ENCODE data around the gene SMCO1.
"Not testable (repeated sequence)": the region's sequence is repeated elsewhere in the genome, so short reads cannot be mapped to it uniquely, and the experiment has no call there.

SMCO1 gene

DNA sequence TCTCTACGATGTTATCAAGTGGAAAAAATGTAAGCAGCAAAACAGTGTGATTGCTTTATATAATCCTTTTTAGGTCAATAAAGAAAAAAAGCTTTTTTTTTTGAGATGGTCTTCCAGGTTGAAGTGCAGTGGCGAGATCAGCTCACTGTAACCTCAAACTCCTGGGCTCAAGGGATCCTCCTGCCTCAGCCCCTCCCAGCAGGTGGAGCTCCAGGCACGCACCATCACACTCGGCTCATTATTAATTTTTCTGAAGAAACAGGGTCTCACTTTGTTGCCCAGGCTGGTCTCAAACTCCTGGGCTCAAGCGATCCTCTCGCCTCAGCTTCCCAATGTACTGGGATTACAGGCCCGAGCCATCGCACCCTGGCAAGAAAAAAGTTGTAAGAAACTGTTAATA lies 28.9 kb downstream of the SMCO1 start:
- no peak for DNase-seq

DNA sequence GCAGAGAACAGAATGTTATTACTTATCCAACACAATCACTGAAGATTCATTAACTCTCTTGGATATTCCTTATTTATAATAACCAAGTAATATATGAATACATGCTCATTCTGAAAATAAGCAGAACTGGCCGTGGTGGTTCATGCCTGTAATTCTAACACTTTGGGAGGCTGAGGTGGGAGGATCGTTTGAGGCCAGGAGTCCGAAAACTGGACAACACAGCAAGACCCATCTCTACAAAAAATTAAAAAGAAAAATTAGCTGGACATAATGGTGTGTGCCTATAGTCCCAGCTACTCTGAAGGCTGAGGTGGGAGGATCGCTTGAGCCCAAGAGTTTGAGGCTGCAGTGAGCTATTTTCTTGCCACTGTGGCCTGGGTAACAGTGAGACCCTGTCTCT lies 37.5 kb downstream of the SMCO1 start:
- no peak for DNase-seq

DNA sequence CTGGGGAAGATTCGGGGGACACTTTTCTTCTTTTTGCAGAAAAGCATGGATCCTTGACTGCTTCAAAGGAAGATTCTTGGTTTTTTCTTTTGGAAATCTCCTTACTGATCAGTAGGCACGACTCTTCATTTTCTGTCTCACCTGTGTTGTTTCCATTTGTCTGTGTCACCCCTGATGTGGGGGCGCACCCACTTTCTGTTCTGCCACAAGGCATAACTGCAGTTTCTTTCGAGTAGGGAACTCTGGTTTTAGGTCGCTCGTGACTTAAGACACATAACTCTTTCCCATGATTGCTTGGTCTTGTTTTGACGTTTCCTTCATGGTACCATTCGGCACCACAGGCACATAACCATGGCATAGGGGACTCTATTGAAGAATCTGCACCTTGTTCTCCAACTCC lies 42.9 kb downstream of the SMCO1 start:
- DNase-seq = no peak

DNA sequence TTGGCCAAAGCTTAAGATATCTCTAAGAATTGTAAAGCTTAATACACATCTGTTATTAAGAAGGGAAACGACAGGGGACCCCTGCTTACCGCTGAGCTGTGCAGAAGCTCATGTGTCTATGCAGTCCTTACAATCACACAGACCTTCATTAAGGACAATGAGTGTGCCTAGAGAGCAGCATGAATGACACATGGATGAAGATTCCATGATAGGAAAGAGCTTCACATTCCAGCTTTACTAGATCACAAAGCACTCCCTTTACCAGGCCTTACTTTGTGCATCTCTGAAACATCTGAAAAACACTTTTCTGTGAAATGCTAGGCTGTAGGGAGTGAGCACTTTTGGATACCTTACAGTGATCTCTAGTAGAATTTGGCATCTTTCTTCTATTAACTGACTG lies 43.6 kb downstream of the SMCO1 start:
- DNase-seq = no peak

DNA sequence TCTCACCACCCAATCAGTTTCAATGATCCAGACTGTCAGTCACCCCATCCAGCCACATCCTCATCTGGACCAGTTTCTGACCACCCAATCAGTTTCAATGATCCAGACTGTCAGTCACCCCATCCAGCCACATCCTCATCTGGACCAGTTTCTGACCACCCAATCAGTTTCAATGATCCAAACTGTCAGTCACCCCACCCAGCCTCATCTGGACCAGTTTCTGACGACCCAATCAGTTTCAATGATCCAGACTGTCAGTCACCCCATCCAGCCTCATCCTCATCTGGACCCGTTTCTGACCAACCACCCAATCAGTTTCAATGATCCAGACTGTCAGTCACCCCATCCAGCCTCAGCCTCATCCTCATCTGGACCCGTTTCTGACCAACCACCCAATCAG lies 45.0 kb downstream of the SMCO1 start:
- DNase-seq = not testable (repeated sequence)

DNA sequence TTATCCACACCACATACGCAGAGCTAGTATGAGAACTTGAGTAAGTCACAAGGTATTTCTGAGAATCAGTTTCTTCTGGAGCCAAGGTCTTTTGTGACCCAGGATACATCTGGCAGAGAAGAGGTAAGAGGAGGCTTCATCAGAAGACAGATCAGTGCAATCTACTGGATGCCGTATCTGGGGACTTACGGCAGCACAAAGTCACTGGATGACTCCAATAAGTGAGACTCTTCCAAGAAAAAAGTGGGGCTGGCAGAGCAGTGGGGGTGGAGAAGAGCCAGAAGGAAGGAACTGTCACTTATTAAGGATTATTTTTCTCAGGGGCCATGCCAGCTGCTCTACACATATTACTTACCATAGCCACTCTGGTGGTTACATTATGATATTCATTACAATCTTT lies 51.3 kb downstream of the SMCO1 start:
- no peak for DNase-seq

DNA sequence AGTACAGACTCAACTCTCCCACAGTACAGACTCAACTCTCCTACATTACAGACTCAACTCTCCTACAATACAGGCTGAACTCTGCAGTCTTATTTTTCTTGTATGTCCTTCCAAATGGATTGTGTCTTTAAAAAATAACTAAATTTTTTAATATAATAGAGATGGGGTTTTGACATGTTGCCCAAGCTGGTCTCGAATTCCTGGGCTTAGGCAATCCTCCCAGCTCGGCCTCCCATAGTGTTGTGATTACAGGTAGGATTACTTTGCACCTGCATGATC lies 51.7 kb downstream of the SMCO1 start:
- DNase-seq = no peak

DNA sequence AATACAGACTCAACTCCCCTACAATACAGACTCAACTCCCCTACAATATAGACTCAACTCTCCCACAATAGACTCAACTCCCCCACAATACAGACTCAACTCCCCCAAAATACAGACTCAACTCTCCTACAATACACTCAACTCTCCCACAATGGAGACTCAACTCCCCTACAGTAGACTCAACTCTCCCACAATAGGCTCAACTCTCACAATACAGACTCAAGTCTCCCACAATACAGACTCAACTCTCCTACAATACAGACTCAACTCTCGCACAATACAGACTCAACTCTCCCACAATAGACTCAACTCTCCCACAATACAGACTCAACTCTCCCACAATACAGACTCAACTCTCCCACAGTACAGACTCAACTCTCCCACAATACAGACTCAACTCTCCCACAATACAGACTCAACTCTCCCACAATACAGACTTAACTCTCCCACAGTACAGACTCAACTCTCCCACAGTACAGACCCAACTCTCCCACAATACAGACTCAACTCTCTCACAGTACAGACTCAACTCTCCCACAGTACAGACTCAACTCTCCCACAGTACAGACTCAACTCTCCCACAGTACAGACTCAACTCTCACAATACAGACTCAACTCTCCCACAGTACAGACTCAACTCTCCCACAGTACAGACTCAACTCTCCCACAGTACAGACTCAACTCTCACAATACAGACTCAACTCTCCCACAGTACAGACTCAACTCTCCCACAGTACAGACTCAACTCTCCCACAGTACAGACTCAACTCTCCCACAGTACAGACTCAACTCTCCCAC lies 52.3 kb downstream of the SMCO1 start:
- DNase-seq = not testable (repeated sequence)

DNA sequence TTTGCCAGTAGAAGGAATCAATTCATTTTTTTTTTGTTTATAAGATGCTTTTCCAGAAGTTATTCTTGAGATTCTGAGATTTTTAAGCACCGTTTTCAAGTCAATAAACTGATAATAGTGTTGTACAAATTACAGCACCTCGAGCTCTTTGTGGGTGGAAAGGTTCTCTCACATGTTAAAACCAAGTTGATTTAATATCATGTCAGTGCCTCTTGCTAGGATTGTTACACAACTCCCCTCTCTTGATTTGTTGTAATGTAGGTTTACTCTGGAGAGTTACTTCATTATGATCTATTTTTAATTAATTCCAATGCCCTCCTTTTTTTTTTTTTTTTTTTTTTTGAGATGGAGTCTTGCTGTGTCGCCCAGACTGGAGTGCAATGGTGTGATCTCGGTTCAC lies 57.1 kb downstream of the SMCO1 start:
- DNase-seq = no peak

DNA sequence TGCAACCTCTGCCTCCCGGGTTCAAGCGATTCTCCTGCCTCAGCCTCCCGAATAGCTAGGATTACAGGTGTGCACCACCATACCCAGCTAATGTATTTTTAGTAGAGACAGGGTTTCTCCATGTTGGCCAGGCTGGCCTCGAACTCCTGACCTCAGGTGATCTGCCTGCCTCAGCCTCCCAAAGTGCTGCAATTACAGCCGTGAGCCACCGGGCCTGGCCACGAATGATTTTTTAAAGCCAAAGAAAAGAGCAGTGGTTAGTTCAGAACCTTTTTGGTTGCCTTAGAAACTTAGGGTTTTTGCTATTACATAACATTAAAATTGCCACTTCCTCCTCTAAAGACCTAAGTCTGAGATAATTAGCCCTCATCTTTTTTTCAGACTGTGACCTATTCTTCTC lies 57.7 kb downstream of the SMCO1 start:
- not testable (repeated sequence) for DNase-seq

Measured in DMS79 treated with DMSO at 0.1 percent for 48 hours (cell line).